Small intestine (tissue), 7 donors: ENCODE measurements around the gene NCAPH2. TPM values are rescaled to one million over a fixed set of nuclear protein-coding genes. Genes with fewer than 3 reads are reported as not detected.

Source experiments
- DNase-seq, 2 donors: peaks; one replicate each; pipeline versions ENCODE4 v3.0.0 to v3.0.0-alpha.2; 2013
- FAIRE-seq: peaks from 2 replicates; lab custom pipeline; 2012; peaks lifted over from hg19 to GRCh38; lab: Jason Lieb, UNC
- H3K27ac ChIP-seq, 3 donors: one replicate each; pipeline ENCODE4 v1.5.1; 2013; ENCODE audit warnings: low read length in 2 of 3, mild to moderate bottlenecking in 2 of 3, control low read depth in 1 of 3, inconsistent platforms in 1 of 3, low read depth in 1 of 3, moderate library complexity in 1 of 3
- H3K27me3 ChIP-seq, 3 donors: one replicate each; pipeline ENCODE4 v1.6.1; 2013; ENCODE audit warnings: low read length in 3 of 3, inconsistent platforms in 1 of 3; ENCODE audit not compliant: control insufficient read depth in 3 of 3, insufficient read depth in 3 of 3
- H3K36me3 ChIP-seq, 3 donors: one replicate each; pipeline ENCODE4 v1.6.1; 2013; ENCODE audit warnings: low read length in 3 of 3, inconsistent platforms in 1 of 3, low read depth in 1 of 3, mild to moderate bottlenecking in 1 of 3, moderate library complexity in 1 of 3; ENCODE audit not compliant: control insufficient read depth in 3 of 3, insufficient read depth in 2 of 3
- H3K4me1 ChIP-seq, 3 donors: one replicate each; pipeline ENCODE4 v1.6.1; 2013; ENCODE audit warnings: low read length in 2 of 3, inconsistent platforms in 1 of 3, low read depth in 1 of 3, mild to moderate bottlenecking in 1 of 3, moderate library complexity in 1 of 3; ENCODE audit not compliant: control insufficient read depth in 3 of 3, insufficient read depth in 2 of 3
- H3K4me3 ChIP-seq, 3 donors: one replicate each; pipeline ENCODE4 v1.5.1; 2013; ENCODE audit warnings: low read length in 3 of 3, control low read depth in 1 of 3, inconsistent platforms in 1 of 3, low read depth in 1 of 3, mild to moderate bottlenecking in 1 of 3, moderate library complexity in 1 of 3
- H3K9me3 ChIP-seq, 2 donors: one replicate each; pipeline ENCODE4 v1.6.1; 2013; ENCODE audit warnings: low read depth in 1 of 2, low read length in 1 of 2; ENCODE audit not compliant: control insufficient read depth in 2 of 2, insufficient read depth in 1 of 2
- WGBS, 3 donors: extraction: QIAGEN DNeasy Blood & Tissue Kit; methylation state at CpG; one replicate each; pipeline ENCODE4 v1.1.7; 2013; 5-methylcytosine and 5-hydroxymethylcytosine counted together
- polyA plus RNA-seq, 4 donors: library from polyadenylated mRNA; stranded (reverse) in 3 of 4; unstranded in 1 of 4; fragments of 200-250 nt in 3 of 4; fragments of 120-200 nt in 1 of 4; gene quantifications; one replicate each; pipeline versions ENCODE4 v1.2.1 to v1.2.3, GENCODE V29; 2013
- donor health status: healthy with polysubstance abuse.
- donor health status: control.
- donor health status: control.
- donor health status: Bipolar disorder and iron deficiency.
- donor health status: healthy.

Gene NCAPH2
- polyA plus RNA-seq, 4 donors = 29.3 to 45.9 (median 39.8) TPM

- WGBS, 3 donors = 77 to 84% (median 81%) methylated on average over 29 to 31 of the region's 31 CpGs
- Histone ChIP-seq H3K27ac (no peak overlapping the region), H3K4me3 (no peak overlapping the region), H3K27me3 (no peaks in the 10 kb centered on the region), H3K36me3 (no peaks in the 10 kb centered on the region), H3K9me3 (no peaks in the 10 kb centered on the region), H3K4me1 (peaks cover 0 to 8% (median 0%) of the 10 kb centered on the region in 3 donors)
- DNase-seq (no peak), FAIRE-seq (no peak)
These were observed 18.4 kb upstream of the NCAPH2 start for GRCh38 chr22:50489363-50490243.

DNA sequence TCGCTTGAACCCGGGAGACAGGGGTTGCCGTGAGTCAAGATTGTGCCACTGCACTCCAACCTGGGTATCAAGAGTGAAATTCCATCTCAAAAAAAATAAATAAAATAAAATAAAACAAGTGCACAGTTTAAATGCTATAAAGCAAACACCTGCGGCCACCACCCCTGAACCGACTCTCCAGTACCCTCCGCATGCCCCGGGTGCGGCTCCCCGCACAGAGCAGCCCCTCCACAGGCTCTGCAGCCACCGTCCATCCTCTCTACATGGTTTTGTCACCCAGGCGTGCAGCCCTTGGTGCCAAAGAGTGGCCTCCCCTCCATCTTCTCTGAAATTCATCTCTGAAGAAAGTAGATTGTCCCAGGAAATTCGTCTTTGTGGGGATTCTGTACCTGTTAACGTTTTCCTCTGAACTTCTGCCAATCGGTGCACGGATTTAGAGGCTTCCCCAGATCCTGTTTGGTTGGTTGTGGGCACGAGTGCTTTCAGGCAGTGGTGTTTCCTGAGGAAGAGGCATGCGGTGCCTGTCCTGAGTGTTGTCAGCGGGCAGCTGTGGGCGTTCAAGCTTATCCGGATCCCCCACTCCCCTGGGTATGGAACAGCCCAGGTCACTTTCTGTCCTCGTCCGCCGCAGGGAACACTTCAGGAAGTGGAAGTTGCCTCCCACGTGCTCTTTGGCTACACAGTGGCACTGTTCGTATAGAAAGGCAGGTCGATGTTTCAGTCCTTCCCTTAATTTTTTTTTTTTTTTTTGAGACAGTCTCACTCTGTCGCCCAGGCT is 17.3 kb upstream of the NCAPH2 start:
- Histone ChIP-seq H3K4me1 (no peaks in the 10 kb centered on the region), H3K9me3 (no peaks in the 10 kb centered on the region), H3K27me3 (no peaks in the 10 kb centered on the region), H3K36me3 (no peaks in the 10 kb centered on the region), H3K27ac (no peak overlapping the region), H3K4me3 (no peak overlapping the region)
- FAIRE-seq (no peak), DNase-seq (no peak)
- 65 to 70% (median 67%) methylated on average over 27 of the region's 27 CpGs for WGBS, 3 donors

DNA sequence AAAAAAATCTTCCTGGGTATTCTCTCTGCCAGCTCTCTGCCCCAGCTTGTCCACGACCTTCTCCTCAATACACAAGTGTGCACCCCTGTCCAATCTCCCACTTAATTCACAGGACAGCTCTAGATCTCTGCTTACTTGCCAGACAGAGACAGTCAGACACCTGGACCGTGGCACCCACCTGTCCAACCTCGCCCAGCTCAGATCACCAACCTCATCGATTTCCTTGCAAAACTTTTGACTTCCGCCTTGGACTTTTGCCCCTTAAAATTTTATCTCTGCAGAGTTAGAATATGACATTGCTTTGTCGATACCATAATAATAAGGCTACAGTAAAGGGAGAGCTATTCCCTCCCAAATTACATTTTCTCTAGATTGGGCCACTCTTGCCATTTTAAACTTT is 10.9 kb upstream of the NCAPH2 start:
- WGBS, 3 donors = 12 to 61% (median 39%) methylated on average over 6 of the region's 6 CpGs
- Histone ChIP-seq H3K27ac (peak overlapping the region in 2 of 3 donors; percentile 48 to 55), H3K9me3 (no peaks in the 10 kb centered on the region), H3K4me3 (no peak overlapping the region), H3K27me3 (no peaks in the 10 kb centered on the region), H3K36me3 (peaks cover 0 to 2% (median 0%) of the 10 kb centered on the region in 3 donors), H3K4me1 (peaks cover 0 to 17% (median 0%) of the 10 kb centered on the region in 3 donors)
- DNase-seq = peak; percentile 54 to 89
- FAIRE-seq = no peak

DNA sequence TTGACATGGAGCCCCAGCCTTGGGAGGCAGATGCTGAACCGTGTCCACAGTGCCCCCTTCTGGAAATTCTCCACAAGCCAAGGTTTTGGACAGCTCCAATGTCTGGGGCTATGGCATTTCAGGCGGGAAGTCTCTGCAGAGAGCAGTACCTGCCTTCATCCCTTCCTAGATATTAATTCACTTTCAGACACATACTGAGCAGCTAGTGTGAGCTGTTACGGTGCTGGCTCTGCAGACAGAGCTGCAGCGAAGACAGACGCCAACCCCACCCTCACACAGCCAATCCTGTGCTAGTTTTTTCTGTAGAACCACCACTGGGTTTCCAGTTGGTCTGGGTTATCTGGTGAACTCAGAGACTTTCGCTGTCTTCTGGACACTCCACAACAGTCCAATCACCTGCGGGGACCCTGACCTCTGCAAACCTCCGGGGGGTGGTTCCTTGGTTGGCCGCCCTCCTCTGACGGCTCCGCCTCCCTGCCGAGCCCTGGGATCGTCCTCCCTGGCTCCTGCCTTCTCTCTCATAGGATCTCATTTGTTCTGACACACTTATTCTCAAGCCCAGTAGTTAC is 9.6 kb upstream of the NCAPH2 start:
- 1 to 10% (median 8%) methylated on average over 13 of the region's 13 CpGs for WGBS, 3 donors
- no peak overlapping the region for H3K4me3 ChIP-seq

GRCh38 chr22:50500452-50500851 is 7.6 kb upstream of the NCAPH2 start:
- Histone ChIP-seq H3K4me1 (peaks cover 0 to 17% (median 0%) of the 10 kb centered on the region in 3 donors), H3K27me3 (no peaks in the 10 kb centered on the region), H3K9me3 (no peaks in the 10 kb centered on the region), H3K4me3 (no peak overlapping the region), H3K27ac (no peak overlapping the region), H3K36me3 (peaks cover 6 to 29% (median 6%) of the 10 kb centered on the region in 3 donors)
- WGBS, 3 donors = 82 to 89% (median 83%) methylated on average over 12 of the region's 12 CpGs
- FAIRE-seq (no peak), DNase-seq (peak in 1 of 2 donors; percentile 23)

More for the DNA sequence above, 9.6 kb upstream of the NCAPH2 start:
- FAIRE-seq = no peak
- peaks cover 0 to 17% (median 0%) of the 10 kb centered on the region in 3 donors for H3K4me1 ChIP-seq
- peak overlapping the region in 2 of 3 donors; percentile 34 to 47 for H3K27ac ChIP-seq
- H3K27me3 ChIP-seq = no peaks in the 10 kb centered on the region
- no peaks in the 10 kb centered on the region for H3K9me3 ChIP-seq
- peaks cover 3 to 15% (median 3%) of the 10 kb centered on the region in 3 donors for H3K36me3 ChIP-seq
- peak; percentile 84 to 87 for DNase-seq

DNA sequence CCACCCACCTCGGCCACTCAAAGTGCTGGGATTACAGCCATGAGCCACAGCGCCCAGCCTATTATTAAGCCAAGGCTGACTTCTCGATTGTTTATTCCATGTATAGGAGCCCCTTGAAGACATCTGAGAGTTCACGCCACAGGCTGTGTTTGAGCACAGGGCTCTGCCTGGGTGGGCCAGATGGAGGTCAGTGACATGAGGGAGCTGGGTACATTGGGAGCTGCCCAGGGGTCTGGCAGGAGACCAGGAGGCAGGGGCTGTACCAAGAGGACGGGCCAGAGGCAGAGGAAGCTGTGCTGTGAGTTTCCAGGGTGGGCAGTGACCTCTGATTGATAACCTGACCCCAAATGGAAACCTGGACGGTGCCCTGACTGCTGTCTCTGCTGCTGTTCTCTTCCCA is 5.9 kb upstream of the NCAPH2 start:
- no peak overlapping the region for H3K4me3 ChIP-seq
- DNase-seq (no peak), FAIRE-seq (no peak)

GRCh38 chr22:50502628-50503474 is 5.2 kb upstream of the NCAPH2 start:
- no peak for FAIRE-seq
- 85 to 89% (median 88%) methylated on average over 23 to 24 of the region's 24 CpGs for WGBS, 3 donors

More for the DNA sequence above, 5.9 kb upstream of the NCAPH2 start:
- WGBS, 3 donors = 82 to 84% (median 83%) methylated on average over 6 of the region's 6 CpGs
- H3K27ac ChIP-seq = no peak overlapping the region
- peaks cover 0 to 23% (median 0%) of the 10 kb centered on the region in 3 donors for H3K4me1 ChIP-seq
- no peaks in the 10 kb centered on the region for H3K27me3 ChIP-seq
- H3K9me3 ChIP-seq = no peaks in the 10 kb centered on the region
- peaks cover 6 to 39% (median 6%) of the 10 kb centered on the region in 3 donors for H3K36me3 ChIP-seq

More at GRCh38 chr22:50502628-50503474, 5.2 kb upstream of the NCAPH2 start:
- no peaks in the 10 kb centered on the region for H3K9me3 ChIP-seq
- H3K27me3 ChIP-seq = no peaks in the 10 kb centered on the region
- peaks cover 6 to 39% (median 6%) of the 10 kb centered on the region in 3 donors for H3K36me3 ChIP-seq
- no peak overlapping the region for H3K4me3 ChIP-seq
- no peak for DNase-seq
- H3K27ac ChIP-seq = no peak overlapping the region
- H3K4me1 ChIP-seq = peaks cover 0 to 18% (median 0%) of the 10 kb centered on the region in 3 donors
